Measurements from ENCODE around the gene STAT2. TPM values are rescaled to one million over a fixed set of nuclear protein-coding genes. Genes with fewer than 3 reads are reported as not detected.

STAT2 gene
- total RNA-seq, 1 donor from 2014 or later, result 188 TPM

DNA sequence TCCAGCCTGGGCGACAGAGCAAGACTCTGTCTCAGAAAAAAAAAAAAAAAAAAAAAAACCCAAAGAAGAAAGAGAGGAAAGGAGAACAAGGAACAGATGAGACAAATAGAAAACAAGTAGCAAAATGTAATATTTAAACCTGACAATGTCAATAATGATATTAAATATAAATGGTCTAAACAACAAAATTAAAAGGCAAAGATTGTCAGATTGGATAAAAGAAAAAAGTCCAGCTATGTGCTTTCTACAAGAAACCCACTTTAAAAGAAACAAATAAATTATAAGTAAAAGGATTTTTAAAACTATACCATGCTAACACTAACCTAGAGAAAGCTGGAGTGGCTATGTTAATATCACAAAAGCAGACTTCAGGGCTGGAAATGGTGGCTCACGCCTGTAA is 32.4 kb upstream of the STAT2 start:
- DNase-seq (ENCODE audit: low spot score in 2 of 2, unreplicated experiment in 2 of 2), result no peak
- H3K27me3 Mint-ChIP-seq (ENCODE audit: low read depth), result no peaks in the 10 kb centered on the region
- H3K27ac Mint-ChIP-seq, result no peak overlapping the region
- H3K4me1 Mint-ChIP-seq, result peaks cover 12% of the 10 kb centered on the region
- no peaks in the 10 kb centered on the region for H3K36me3 Mint-ChIP-seq
- peaks cover 9% of the 10 kb centered on the region for H3K9me3 Mint-ChIP-seq
- TF ChIP-seq, protein P1, sequence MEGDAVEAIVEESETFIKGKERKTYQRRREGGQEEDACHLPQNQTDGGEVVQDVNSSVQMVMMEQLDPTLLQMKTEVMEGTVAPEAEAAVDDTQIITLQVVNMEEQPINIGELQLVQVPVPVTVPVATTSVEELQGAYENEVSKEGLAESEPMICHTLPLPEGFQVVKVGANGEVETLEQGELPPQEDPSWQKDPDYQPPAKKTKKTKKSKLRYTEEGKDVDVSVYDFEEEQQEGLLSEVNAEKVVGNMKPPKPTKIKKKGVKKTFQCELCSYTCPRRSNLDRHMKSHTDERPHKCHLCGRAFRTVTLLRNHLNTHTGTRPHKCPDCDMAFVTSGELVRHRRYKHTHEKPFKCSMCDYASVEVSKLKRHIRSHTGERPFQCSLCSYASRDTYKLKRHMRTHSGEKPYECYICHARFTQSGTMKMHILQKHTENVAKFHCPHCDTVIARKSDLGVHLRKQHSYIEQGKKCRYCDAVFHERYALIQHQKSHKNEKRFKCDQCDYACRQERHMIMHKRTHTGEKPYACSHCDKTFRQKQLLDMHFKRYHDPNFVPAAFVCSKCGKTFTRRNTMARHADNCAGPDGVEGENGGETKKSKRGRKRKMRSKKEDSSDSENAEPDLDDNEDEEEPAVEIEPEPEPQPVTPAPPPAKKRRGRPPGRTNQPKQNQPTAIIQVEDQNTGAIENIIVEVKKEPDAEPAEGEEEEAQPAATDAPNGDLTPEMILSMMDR (IDR thresholded peaks at IDR 0.05; ENCODE audit: unreplicated experiment), result no peak
- H3K4me3 Mint-ChIP-seq, result no peak overlapping the region

DNA sequence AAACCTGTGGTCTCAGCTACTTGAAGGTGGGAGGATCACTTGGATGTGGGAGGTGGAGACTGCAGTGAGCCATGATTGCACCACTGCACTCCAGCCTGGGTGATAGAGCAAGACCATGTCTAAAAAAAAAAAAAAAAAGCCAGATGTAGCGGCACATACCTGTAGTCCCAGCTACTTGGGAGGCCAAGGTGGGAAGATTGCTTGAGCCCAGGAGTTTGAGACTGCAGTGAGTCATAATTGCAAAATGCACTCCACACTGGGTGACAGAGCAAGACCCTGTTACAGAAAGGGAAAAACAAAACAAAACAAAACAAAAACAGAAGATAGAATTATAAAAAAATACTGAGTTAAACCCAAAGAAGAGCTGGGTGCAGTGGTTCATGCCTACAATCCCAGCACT is 31.8 kb upstream of the STAT2 start:
- TF ChIP-seq, protein P1 (IDR thresholded peaks at IDR 0.05; ENCODE audit: unreplicated experiment), result no peak
- H3K4me3 Mint-ChIP-seq, result no peak overlapping the region
- H3K36me3 Mint-ChIP-seq, result no peaks in the 10 kb centered on the region
- H3K4me1 Mint-ChIP-seq, result peaks cover 18% of the 10 kb centered on the region
- no peaks in the 10 kb centered on the region for H3K27me3 Mint-ChIP-seq (ENCODE audit: low read depth)
- H3K9me3 Mint-ChIP-seq, result peaks cover 9% of the 10 kb centered on the region
- no peak for DNase-seq (ENCODE audit: low spot score in 2 of 2, unreplicated experiment in 2 of 2)
- no peak overlapping the region for H3K27ac Mint-ChIP-seq

DNA sequence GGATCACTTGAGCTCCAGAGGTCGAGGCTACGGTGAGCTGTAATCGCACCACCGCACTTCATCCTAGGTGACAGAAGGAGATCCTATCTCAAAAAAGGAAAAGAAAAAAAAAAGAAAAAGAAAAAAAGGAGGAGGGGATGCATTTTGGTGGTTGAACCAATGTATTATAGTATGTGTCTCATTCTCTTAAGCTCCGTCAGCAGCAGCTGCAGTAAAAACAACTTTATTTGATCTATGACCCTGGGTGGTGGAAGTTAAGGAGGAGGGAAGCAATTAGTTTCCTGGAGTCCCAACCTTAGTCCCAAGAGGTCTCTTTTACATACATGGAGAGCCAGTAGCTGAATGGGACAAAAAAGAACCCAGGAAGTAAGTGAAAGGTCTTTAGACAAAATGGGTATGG is 29.5 kb upstream of the STAT2 start:
- TF ChIP-seq, protein P1 (IDR thresholded peaks at IDR 0.05; ENCODE audit: unreplicated experiment), result no peak
- H3K27me3 Mint-ChIP-seq (ENCODE audit: low read depth), result no peaks in the 10 kb centered on the region
- no peak overlapping the region for H3K4me3 Mint-ChIP-seq
- no peaks in the 10 kb centered on the region for H3K36me3 Mint-ChIP-seq
- H3K9me3 Mint-ChIP-seq, result peaks cover 6% of the 10 kb centered on the region
- peak overlapping the region; percentile 83 for H3K27ac Mint-ChIP-seq
- DNase-seq (ENCODE audit: low spot score in 2 of 2, unreplicated experiment in 2 of 2), result no peak
- peaks cover 26% of the 10 kb centered on the region for H3K4me1 Mint-ChIP-seq

DNA sequence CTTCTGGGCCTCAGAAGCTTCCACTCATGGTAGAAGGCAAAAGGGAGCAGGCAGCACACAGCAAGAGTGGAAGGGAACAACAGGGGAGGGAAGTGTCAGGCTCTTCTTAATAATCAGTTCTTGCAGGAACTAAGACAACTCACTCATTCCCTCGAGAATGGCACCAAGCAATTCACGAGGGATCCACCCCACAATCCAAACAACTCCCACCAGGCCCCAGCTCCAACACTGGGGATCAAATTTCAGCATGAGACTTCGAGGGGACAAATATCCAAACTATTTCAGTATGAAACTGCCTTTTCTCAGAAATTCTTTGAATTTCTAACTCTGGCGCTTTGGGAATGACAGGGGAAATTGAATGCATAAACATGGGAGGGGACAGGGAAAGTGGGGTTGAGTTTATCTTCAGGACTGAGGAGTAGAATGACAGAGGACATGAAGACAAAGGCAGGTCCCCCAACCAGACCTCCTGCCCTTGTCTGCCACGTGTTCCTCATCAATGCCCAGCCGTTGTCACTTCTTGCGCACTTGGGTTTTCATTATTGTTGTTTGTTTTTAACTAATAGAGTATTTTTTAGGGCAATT is 27.3 kb upstream of the STAT2 start:
- no peak overlapping the region for H3K4me3 Mint-ChIP-seq
- peaks cover 26% of the 10 kb centered on the region for H3K4me1 Mint-ChIP-seq
- TF ChIP-seq, protein P1 (IDR thresholded peaks at IDR 0.05; ENCODE audit: unreplicated experiment), result no peak
- no peaks in the 10 kb centered on the region for H3K36me3 Mint-ChIP-seq
- H3K27me3 Mint-ChIP-seq (ENCODE audit: low read depth), result no peaks in the 10 kb centered on the region
- no peaks in the 10 kb centered on the region for H3K9me3 Mint-ChIP-seq
- peak overlapping the region; percentile 97 for H3K27ac Mint-ChIP-seq
- DNase-seq (ENCODE audit: low spot score in 2 of 2, unreplicated experiment in 2 of 2), result no peak

DNA sequence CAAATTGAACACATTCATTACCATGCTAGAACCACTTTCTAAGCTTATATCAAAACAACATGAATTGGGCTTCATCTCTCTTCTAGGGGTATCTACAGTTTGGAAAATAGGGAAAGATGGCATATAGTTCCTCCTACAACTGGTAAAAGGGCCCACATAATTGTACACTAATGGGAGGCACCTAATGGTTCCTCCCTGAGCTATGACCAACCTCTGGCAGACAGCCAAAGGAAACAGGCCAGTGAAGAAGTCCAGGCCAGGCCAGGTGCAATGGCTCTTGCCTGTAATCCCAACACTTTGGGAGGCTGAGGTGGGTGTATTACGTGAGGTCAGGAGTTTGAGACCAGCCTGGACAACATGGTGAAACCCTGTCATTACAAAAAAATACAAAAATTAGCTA is 26.0 kb upstream of the STAT2 start:
- no peak overlapping the region for H3K4me3 Mint-ChIP-seq
- no peaks in the 10 kb centered on the region for H3K9me3 Mint-ChIP-seq
- peaks cover 3% of the 10 kb centered on the region for H3K27me3 Mint-ChIP-seq (ENCODE audit: low read depth)
- no peaks in the 10 kb centered on the region for H3K36me3 Mint-ChIP-seq
- TF ChIP-seq, protein P1 (IDR thresholded peaks at IDR 0.05; ENCODE audit: unreplicated experiment), result no peak
- DNase-seq (ENCODE audit: low spot score in 2 of 2, unreplicated experiment in 2 of 2), result no peak
- peak overlapping the region; percentile 66 for H3K27ac Mint-ChIP-seq
- H3K4me1 Mint-ChIP-seq, result peaks cover 26% of the 10 kb centered on the region

DNA sequence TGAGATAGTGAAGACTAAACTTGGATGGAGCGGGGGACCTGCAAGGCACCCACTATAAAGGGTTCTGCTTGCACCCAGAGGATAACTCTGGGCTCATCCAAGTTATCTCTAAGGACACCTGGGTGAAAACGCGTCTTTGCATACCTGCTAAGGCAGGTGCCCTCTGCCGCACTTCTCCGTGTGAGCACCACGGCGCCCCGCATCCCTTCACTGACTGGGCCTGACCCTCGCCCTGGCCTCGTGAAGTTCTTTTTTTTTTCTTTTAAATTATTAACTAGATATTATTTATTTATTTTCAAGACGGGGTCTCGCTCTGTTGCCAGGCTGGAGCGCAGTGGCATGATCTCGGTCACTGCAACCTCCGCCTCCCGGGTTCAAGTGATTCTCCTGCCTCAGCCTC is 22.7 kb upstream of the STAT2 start:
- Mint-ChIP-seq H3K9me3 (no peaks in the 10 kb centered on the region), H3K36me3 (no peaks in the 10 kb centered on the region), H3K4me3 (no peak overlapping the region), H3K27ac (no peak overlapping the region), H3K4me1 (peaks cover 24% of the 10 kb centered on the region), H3K27me3 (ENCODE audit: low read depth) (peaks cover 4% of the 10 kb centered on the region)
- TF ChIP-seq, protein P1 (IDR thresholded peaks at IDR 0.05; ENCODE audit: unreplicated experiment), result no peak
- DNase-seq (ENCODE audit: low spot score in 2 of 2, unreplicated experiment in 2 of 2), result no peak
